Ectodermal cell (in vitro differentiated cells): ENCODE measurements around the gene DYRK3.

Experiments
- H3K27ac ChIP-seq: 2 replicates; pipeline ENCODE4 v1.7.0; 2013; ENCODE audit warnings: mild to moderate bottlenecking, low read depth, low read length; ENCODE audit not compliant: insufficient read depth, poor library complexity, severe bottlenecking
- H3K27me3 ChIP-seq: 2 replicates; pipeline ENCODE4 v1.7.0; 2013; ENCODE audit warnings: mild to moderate bottlenecking, low read length; ENCODE audit not compliant: insufficient read depth, control insufficient read depth, poor library complexity, severe bottlenecking
- H3K36me3 ChIP-seq: one replicate; pipeline ENCODE4 v1.7.0; 2013; ENCODE audit warnings: low read length; ENCODE audit not compliant: control insufficient read depth, insufficient read depth
- H3K4me1 ChIP-seq: one replicate; pipeline ENCODE4 v1.7.0; 2013; ENCODE audit warnings: low read length; ENCODE audit not compliant: control insufficient read depth, insufficient read depth
- H3K4me3 ChIP-seq: 2 replicates; pipeline ENCODE4 v1.7.0; 2013; ENCODE audit warnings: low read depth, low read length, control low read depth; ENCODE audit not compliant: insufficient read depth
- H3K9me3 ChIP-seq: 2 replicates; pipeline ENCODE4 v1.7.0; 2013; ENCODE audit warnings: mild to moderate bottlenecking, low read length, moderate library complexity; ENCODE audit not compliant: control insufficient read depth
- WGBS, 2 experiments: methylation state at CpG; one replicate each; pipeline ENCODE4 v1.1.7; 2013; ENCODE audit warnings: missing lambda C conversion rate in 2 of 2; 5-methylcytosine and 5-hydroxymethylcytosine counted together

The DYRK3 gene

GRCh38 chr1:206681359-206681758 lies 46.0 kb downstream of the DYRK3 start:
- Histone ChIP-seq H3K36me3 (no peaks in the 10 kb centered on the region), H3K27ac (no peak overlapping the region), H3K4me1 (peaks cover under 1% of the 10 kb centered on the region), H3K27me3 (peaks cover 36% of the 10 kb centered on the region), H3K9me3 (no peaks in the 10 kb centered on the region), H3K4me3 (no peak overlapping the region)
- WGBS, 2 experiments: 55 to 64% methylated on average over 2 of the region's 2 CpGs

GRCh38 chr1:206682111-206682510 lies 46.8 kb downstream of the DYRK3 start:
- H3K4me1 ChIP-seq: peaks cover 8% of the 10 kb centered on the region
- H3K27me3 ChIP-seq: peaks cover 40% of the 10 kb centered on the region
- H3K4me3 ChIP-seq: no peak overlapping the region
- 100% methylated on average over 1 to 2 of the region's 3 CpGs for WGBS, 2 experiments
- no peaks in the 10 kb centered on the region for H3K36me3 ChIP-seq
- no peak overlapping the region for H3K27ac ChIP-seq
- no peaks in the 10 kb centered on the region for H3K9me3 ChIP-seq

- Histone ChIP-seq H3K9me3 (no peaks in the 10 kb centered on the region), H3K4me3 (no peak overlapping the region), H3K27me3 (peaks cover 40% of the 10 kb centered on the region), H3K4me1 (peaks cover 20% of the 10 kb centered on the region), H3K36me3 (no peaks in the 10 kb centered on the region), H3K27ac (no peak overlapping the region)
- WGBS, 2 experiments: 93 to 95% methylated on average over 6 of the region's 6 CpGs
Observed at GRCh38 chr1:206683313-206683712, 48.0 kb downstream of the DYRK3 start.

- WGBS, 2 experiments: 62 to 72% methylated on average over 7 of the region's 8 CpGs
- H3K27ac ChIP-seq: no peak overlapping the region
- peak overlapping the region; percentile 32 for H3K4me3 ChIP-seq
Observed at GRCh38 chr1:206684003-206684402, 48.7 kb downstream of the DYRK3 start.

GRCh38 chr1:206684478-206685333 lies 49.4 kb downstream of the DYRK3 start, which contains the start of gene MAPKAPK2:
Gene MAPKAPK2, plus strand, starts transcription at chr1:206684905. Its CDS starts 325 bp downstream, at chr1:206685230.
- H3K36me3 ChIP-seq: no peaks in the 10 kb centered on the region
- peak within 1 kb of the TSS; percentile 80 for H3K4me3 ChIP-seq
- WGBS, 2 experiments: 0% methylated on average over 78 to 79 of the region's 82 CpGs
- peak within 1 kb of the TSS; percentile 52 for H3K27ac ChIP-seq
- peaks cover 20% of the 10 kb centered on the region for H3K4me1 ChIP-seq
- no peaks in the 10 kb centered on the region for H3K9me3 ChIP-seq
- H3K27me3 ChIP-seq: peaks cover 40% of the 10 kb centered on the region

More at GRCh38 chr1:206684003-206684402, 48.7 kb downstream of the DYRK3 start:
- Histone ChIP-seq H3K4me1 (peaks cover 20% of the 10 kb centered on the region), H3K9me3 (no peaks in the 10 kb centered on the region), H3K27me3 (peaks cover 40% of the 10 kb centered on the region), H3K36me3 (no peaks in the 10 kb centered on the region)

- Histone ChIP-seq H3K4me3 (peak overlapping the region; percentile 80), H3K27ac (peak overlapping the region; percentile 52), H3K36me3 (no peaks in the 10 kb centered on the region), H3K27me3 (peaks cover 40% of the 10 kb centered on the region), H3K9me3 (no peaks in the 10 kb centered on the region), H3K4me1 (peaks cover 25% of the 10 kb centered on the region)
- 0% methylated on average over 48 of the region's 48 CpGs for WGBS, 2 experiments
Observed at GRCh38 chr1:206685334-206685768, 50.0 kb downstream of the DYRK3 start.

- Histone ChIP-seq H3K4me1 (peaks cover 27% of the 10 kb centered on the region), H3K27me3 (peaks cover 40% of the 10 kb centered on the region)
- WGBS, 2 experiments: 0 to 1% methylated on average over 47 to 48 of the region's 48 CpGs
Observed at GRCh38 chr1:206685769-206686477, 50.6 kb downstream of the DYRK3 start.

GRCh38 chr1:206686478-206687249 lies 51.3 kb downstream of the DYRK3 start:
- Histone ChIP-seq H3K4me3 (peak overlapping the region; percentile 80), H3K27me3 (peaks cover 34% of the 10 kb centered on the region), H3K9me3 (no peaks in the 10 kb centered on the region), H3K36me3 (no peaks in the 10 kb centered on the region), H3K27ac (no peak overlapping the region), H3K4me1 (peaks cover 27% of the 10 kb centered on the region)
- 39 to 41% methylated on average over 6 to 8 of the region's 8 CpGs for WGBS, 2 experiments

More at GRCh38 chr1:206685769-206686477, 50.6 kb downstream of the DYRK3 start:
- Histone ChIP-seq H3K27ac (peak overlapping the region; percentile 52), H3K9me3 (no peaks in the 10 kb centered on the region), H3K36me3 (no peaks in the 10 kb centered on the region), H3K4me3 (peak overlapping the region; percentile 80)

- H3K4me3 ChIP-seq: no peak overlapping the region
- no peaks in the 10 kb centered on the region for H3K36me3 ChIP-seq
- no peaks in the 10 kb centered on the region for H3K9me3 ChIP-seq
- H3K27ac ChIP-seq: no peak overlapping the region
- WGBS, 2 experiments: 43 to 46% methylated on average over 6 to 7 of the region's 7 CpGs
- H3K4me1 ChIP-seq: peaks cover 31% of the 10 kb centered on the region
- H3K27me3 ChIP-seq: peaks cover 29% of the 10 kb centered on the region
Observed at GRCh38 chr1:206687251-206687914, 52.0 kb downstream of the DYRK3 start.
